Ishikawa (cell line): ENCODE results near the gene MYOF.

Source experiments
- CEBPB ChIP-seq: IDR thresholded peaks from 2 replicates; pipeline ENCODE4 v1.6.1; 2012
- CREB1 ChIP-seq: IDR thresholded peaks from 2 replicates; pipeline ENCODE4 v1.6.1; 2012; ENCODE audit warnings: low read depth
- EGR1 ChIP-seq: IDR thresholded peaks from 2 replicates; pipeline ENCODE4 v1.6.1; 2012
- EP300 ChIP-seq: IDR thresholded peaks from 2 replicates; pipeline ENCODE4 v1.6.1; 2012; ENCODE audit warnings: borderline replicate concordance
- FOXM1 ChIP-seq: IDR thresholded peaks from 2 replicates; pipeline ENCODE4 v1.6.1; 2012; ENCODE audit warnings: low read depth, borderline replicate concordance
- MAX ChIP-seq: IDR thresholded peaks from 2 replicates; pipeline ENCODE4 v1.6.1; 2012
- RAD21 ChIP-seq: IDR thresholded peaks from 2 replicates; pipeline ENCODE4 v1.6.1; 2012; ENCODE audit warnings: low read depth
- REST ChIP-seq: IDR thresholded peaks from 2 replicates; pipeline ENCODE4 v1.6.1; 2012; ENCODE audit warnings: low read depth, mild to moderate bottlenecking
- TAF1 ChIP-seq: IDR thresholded peaks from 2 replicates; pipeline ENCODE4 v1.6.1; 2012; ENCODE audit warnings: low read depth, mild to moderate bottlenecking
- TCF12 ChIP-seq: IDR thresholded peaks from 2 replicates; pipeline ENCODE4 v1.6.1; 2012; ENCODE audit warnings: low read depth
- TEAD4 ChIP-seq: IDR thresholded peaks from 2 replicates; pipeline ENCODE4 v1.6.1; 2012
- USF1 ChIP-seq: IDR thresholded peaks from 2 replicates; pipeline ENCODE4 v1.6.1; 2012
- YY1 ChIP-seq: IDR thresholded peaks from 2 replicates; pipeline ENCODE4 v1.6.1; 2012; ENCODE audit warnings: low read depth
- ZBTB7A ChIP-seq: IDR thresholded peaks from 2 replicates; pipeline ENCODE4 v1.6.1; 2012; ENCODE audit warnings: low read depth

DNA sequence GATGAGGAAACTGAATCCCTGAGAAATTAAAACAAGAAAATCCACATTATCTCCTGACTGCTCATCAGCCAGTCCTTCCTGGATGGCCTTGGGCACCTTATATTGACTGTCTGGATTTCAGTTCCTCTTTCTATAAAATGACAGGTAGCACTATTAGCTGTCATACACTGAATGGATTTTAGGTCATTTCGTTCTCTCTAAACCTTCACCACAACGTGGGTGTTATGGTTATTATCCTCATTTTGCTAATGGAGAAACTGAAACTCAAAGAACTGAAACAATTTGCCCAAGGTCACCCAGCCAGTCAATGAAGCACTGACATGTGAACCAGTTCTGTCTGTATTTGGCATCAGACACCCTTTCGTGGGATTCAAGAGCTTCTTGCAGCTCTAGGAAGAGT, 214.6 kb downstream of the MYOF start:
- TF ChIP-seq TAF1 (no peak), TEAD4 (no peak), EP300 (no peak), YY1 (no peak), REST (no peak), RAD21 (no peak), CREB1 (no peak), MAX (no peak), EGR1 (no peak), ZBTB7A (no peak), CEBPB (no peak), TCF12 (no peak), FOXM1 (no peak), USF1 (no peak)
